K562 (cell line): ENCODE results near the gene RHOF. TPM values are rescaled to one million over a fixed set of nuclear protein-coding genes. Genes with fewer than 3 reads are reported as not detected.

Experiments
- FOSL1 ChIP-seq: fragments of 200-800 bp; sonication (Bioruptor generic); conservative IDR thresholded peaks from 2 replicates; pipeline ENCODE4 v1.6.1; 2016; ENCODE audit warnings: missing genetic modification characterization, missing compliant biosample characterization
- FOXA3 ChIP-seq, 2 experiments: fragments of 450-650 bp in 1 of 2; sonication (generic) in 1 of 2; formaldehyde crosslinking; IDR thresholded peaks in 1 of 2; conservative IDR thresholded peaks in 1 of 2; 2 replicates each; pipeline versions ENCODE4 v1.4.0 to v1.8.0; 2020 to 2022; ENCODE audit warnings: mild to moderate bottlenecking in 2 of 2, missing genetic modification reagents in 1 of 2
- FOXM1 ChIP-seq, 2 experiments: fragments of 450-650 bp in 1 of 2; sonication (generic) in 1 of 2; formaldehyde crosslinking in 1 of 2; IDR thresholded peaks; 2 replicates each; pipeline versions ENCODE4 v1.6.1 to v1.9.0; 2017 to 2022; ENCODE audit warnings: low read depth in 2 of 2, mild to moderate bottlenecking in 2 of 2, missing genetic modification reagents in 1 of 2, moderate library complexity in 1 of 2
- HDAC2 ChIP-seq: fragments of 450-650 bp; IDR thresholded peaks from 2 replicates; pipeline ENCODE4 v1.6.1; 2016; ENCODE audit warnings: mild to moderate bottlenecking
- HNRNPLL ChIP-seq: fragments of 200-400 bp; formaldehyde crosslinking; IDR thresholded peaks from 2 replicates; pipeline ENCODE4 v1.6.1; 2017; ENCODE audit warnings: low read length, low read depth, mild to moderate bottlenecking; ENCODE audit not compliant: poor library complexity, severe bottlenecking
- ID3 ChIP-seq, 2 experiments: fragments of 250-450 bp in 1 of 2; fragments of 450-650 bp in 1 of 2; sonication (Bioruptor Pico) in 1 of 2; IDR thresholded peaks; 2 replicates each; pipeline versions ENCODE4 v1.6.1 to v1.8.0; 2016 to 2021; ENCODE audit warnings: mild to moderate bottlenecking in 2 of 2, moderate library complexity in 2 of 2, missing compliant biosample characterization in 1 of 2, missing genetic modification characterization in 1 of 2
- JUN ChIP-seq, 2 experiments: sonication (generic) in 1 of 2; formaldehyde crosslinking in 1 of 2; IDR thresholded peaks; 2 replicates each; pipeline versions ENCODE4 v1.6.1 to v1.8.0; 2012 to 2022; ENCODE audit warnings: borderline replicate concordance in 2 of 2, mild to moderate bottlenecking in 2 of 2, improper control_type of control experiment in 1 of 2, low read depth in 1 of 2, low read length in 1 of 2, missing genetic modification reagents in 1 of 2
- LEF1 ChIP-seq: fragments of 450-650 bp; IDR thresholded peaks from 2 replicates; pipeline ENCODE4 v1.6.1; 2016; ENCODE audit warnings: mild to moderate bottlenecking
- MTA2 ChIP-seq: fragments of 450-650 bp; IDR thresholded peaks from 2 replicates; pipeline ENCODE4 v1.6.1; 2016; ENCODE audit warnings: low read depth
- MTA3 ChIP-seq: fragments of 450-650 bp; formaldehyde crosslinking; IDR thresholded peaks from 2 replicates; pipeline ENCODE4 v1.6.1; 2017; ENCODE audit warnings: mild to moderate bottlenecking, borderline replicate concordance
- NR4A1 ChIP-seq, 2 experiments: fragments of 250-450 bp in 1 of 2; fragments of 450-650 bp in 1 of 2; sonication (Bioruptor Pico) in 1 of 2; IDR thresholded peaks; 2 replicates each; pipeline versions ENCODE4 v1.4.0 to v1.6.1; 2016 to 2020; ENCODE audit warnings: mild to moderate bottlenecking in 2 of 2, missing compliant biosample characterization in 1 of 2, missing genetic modification characterization in 1 of 2, moderate library complexity in 1 of 2
- SMAD4 ChIP-seq: fragments of 250-450 bp; sonication (Bioruptor Pico); conservative IDR thresholded peaks from 2 replicates; pipeline ENCODE4 v1.8.0; 2021; ENCODE audit warnings: inconsistent platforms, mild to moderate bottlenecking, moderate library complexity
- ZFP91 ChIP-seq: sonication (generic); formaldehyde crosslinking; IDR thresholded peaks from 2 replicates; pipeline ENCODE4 v1.8.0; 2022; ENCODE audit warnings: mild to moderate bottlenecking, missing genetic modification reagents
- ZSCAN29 ChIP-seq: fragments of 450-650 bp; IDR thresholded peaks from 2 replicates; pipeline ENCODE4 v1.6.1; 2017
- polyA plus RNA-seq, 8 experiments: library from polyadenylated mRNA; depleted of rRNA in 4 of 8; stranded (reverse) in 5 of 8; unstranded in 3 of 8; fragments of >200 nt; fragmentation: Nextera tagmentation in 2 of 8; fragmentation: Illumina TruSeq in 1 of 8; extraction: Ambion mirVana in 2 of 8; extraction: Trizol in 1 of 8; gene quantifications; 2 replicates each; pipeline versions ENCODE4 v1.2.1 to v1.2.3, GENCODE V29; 2011 to 2014; ENCODE audit warnings: inconsistent platforms in 1 of 8, missing spikeins in 1 of 8
- total RNA-seq, 7 experiments: library from RNA; depleted of rRNA in 6 of 7; stranded (reverse); fragments of >200 nt in 6 of 7; fragmentation: Illumina TruSeq in 2 of 7; extraction: Trizol in 2 of 7; gene quantifications; 2 replicates each; pipeline versions ENCODE4 v1.2.1 to v1.2.3, GENCODE V29; 2011 to 2021; ENCODE audit warnings: low replicate concordance in 1 of 7
- TF ChIP-seq, protein P1 (sequence below): fragments of 250-450 bp; sonication (Bioruptor Pico); IDR thresholded peaks from 2 replicates; pipeline ENCODE4 v1.8.0; 2022; ENCODE audit warnings: inconsistent platforms
- TF ChIP-seq, protein P2 (sequence below), 2 experiments: fragments of 450-650 bp; IDR thresholded peaks; 2 replicates each; pipeline ENCODE4 v1.6.1; 2016
- TF ChIP-seq, protein P3 (sequence below): sonication (generic); formaldehyde crosslinking; IDR thresholded peaks from 2 replicates; pipeline ENCODE4 v1.8.0; 2022; ENCODE audit warnings: mild to moderate bottlenecking, missing genetic modification reagents

Gene RHOF
- total and polyA plus RNA-seq, 9 of the 15 experiments (the other 6 are each of a cell fraction or from before 2014, with no cell fraction given), result 0.13 to 10.1 (median 4.0) TPM

DNA sequence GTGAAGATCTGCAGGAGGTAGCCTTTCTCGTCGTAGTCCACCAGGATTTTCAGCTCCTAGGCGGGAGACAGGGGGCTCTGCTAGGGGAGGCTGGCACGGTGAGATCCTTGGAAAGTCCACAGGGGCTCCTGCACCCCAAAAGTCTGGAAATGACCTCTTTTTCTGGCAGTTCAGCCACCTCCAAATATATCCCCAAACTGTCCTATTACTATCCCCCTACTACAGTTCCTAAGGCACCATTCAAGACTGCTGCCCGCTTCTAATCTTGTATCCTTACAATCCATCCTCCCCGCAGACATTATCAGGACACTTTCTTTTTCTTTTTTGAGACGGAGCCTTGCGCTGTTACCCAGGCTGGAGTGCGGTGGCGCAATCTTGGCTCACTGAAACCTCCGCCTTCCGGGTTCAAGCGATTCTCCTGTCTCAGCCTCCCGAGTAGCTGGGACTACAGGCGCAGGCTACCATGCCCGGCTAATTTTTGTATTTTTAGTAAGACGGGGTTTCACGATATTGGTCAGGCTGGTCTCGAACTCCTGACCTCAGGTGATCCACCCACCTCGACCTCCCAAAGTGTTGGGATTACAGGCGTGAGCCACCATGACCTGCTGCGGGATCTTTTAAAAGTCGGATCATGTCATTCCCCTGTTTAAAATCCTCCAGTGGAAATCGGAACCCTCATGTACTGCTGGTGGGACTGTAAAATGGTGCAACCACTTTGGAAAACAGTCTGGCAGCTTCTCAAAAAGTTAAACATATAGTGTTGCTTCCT lies 46.7 kb upstream of the RHOF start (continued):
- no peak for TF ChIP-seq ZFP91 (CRISPR knock-in tag)
- TF ChIP-seq, protein P1, sequence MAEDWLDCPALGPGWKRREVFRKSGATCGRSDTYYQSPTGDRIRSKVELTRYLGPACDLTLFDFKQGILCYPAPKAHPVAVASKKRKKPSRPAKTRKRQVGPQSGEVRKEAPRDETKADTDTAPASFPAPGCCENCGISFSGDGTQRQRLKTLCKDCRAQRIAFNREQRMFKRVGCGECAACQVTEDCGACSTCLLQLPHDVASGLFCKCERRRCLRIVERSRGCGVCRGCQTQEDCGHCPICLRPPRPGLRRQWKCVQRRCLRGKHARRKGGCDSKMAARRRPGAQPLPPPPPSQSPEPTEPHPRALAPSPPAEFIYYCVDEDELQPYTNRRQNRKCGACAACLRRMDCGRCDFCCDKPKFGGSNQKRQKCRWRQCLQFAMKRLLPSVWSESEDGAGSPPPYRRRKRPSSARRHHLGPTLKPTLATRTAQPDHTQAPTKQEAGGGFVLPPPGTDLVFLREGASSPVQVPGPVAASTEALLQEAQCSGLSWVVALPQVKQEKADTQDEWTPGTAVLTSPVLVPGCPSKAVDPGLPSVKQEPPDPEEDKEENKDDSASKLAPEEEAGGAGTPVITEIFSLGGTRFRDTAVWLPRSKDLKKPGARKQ (CRISPR knock-in tag), result 0 out of 2 replicates have a peak, but pooled peaks have one; percentile 57
- 0 out of 2 replicates have a peak, but pooled peaks have one; percentile 17 for TF ChIP-seq FOSL1 (tag)
- TF ChIP-seq ZSCAN29, result no peak
- TF ChIP-seq, protein P2, sequence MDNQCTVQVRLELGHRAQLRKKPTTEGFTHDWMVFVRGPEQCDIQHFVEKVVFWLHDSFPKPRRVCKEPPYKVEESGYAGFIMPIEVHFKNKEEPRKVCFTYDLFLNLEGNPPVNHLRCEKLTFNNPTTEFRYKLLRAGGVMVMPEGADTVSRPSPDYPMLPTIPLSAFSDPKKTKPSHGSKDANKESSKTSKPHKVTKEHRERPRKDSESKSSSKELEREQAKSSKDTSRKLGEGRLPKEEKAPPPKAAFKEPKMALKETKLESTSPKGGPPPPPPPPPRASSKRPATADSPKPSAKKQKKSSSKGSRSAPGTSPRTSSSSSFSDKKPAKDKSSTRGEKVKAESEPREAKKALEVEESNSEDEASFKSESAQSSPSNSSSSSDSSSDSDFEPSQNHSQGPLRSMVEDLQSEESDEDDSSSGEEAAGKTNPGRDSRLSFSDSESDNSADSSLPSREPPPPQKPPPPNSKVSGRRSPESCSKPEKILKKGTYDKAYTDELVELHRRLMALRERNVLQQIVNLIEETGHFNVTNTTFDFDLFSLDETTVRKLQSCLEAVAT (IDR thresholded peaks at IDR 0.05), result 0 out of 4 replicates have a peak, but pooled peaks of 1 of the 2 experiments have one; percentile 12
- 0 out of 2 replicates have a peak, but pooled peaks have one; percentile 6 for TF ChIP-seq SMAD4 (CRISPR knock-in tag)
- TF ChIP-seq FOXA3 (CRISPR knock-in tag; conservative IDR thresholded peaks at IDR 0.05 in 1 of 2, IDR thresholded peaks at IDR 0.05 in 1 of 2), result 0 out of 4 replicates have a peak, but pooled peaks of 1 of the 2 experiments have one; percentile 76
- no peak for TF ChIP-seq JUN (IDR thresholded peaks at IDR 0.05; ENCODE audit: borderline replicate concordance, low read depth, low read length)
- peak; percentile 78; the same call in 1 of the 2 replicates for TF ChIP-seq JUN (CRISPR knock-in tag; IDR thresholded peaks at IDR 0.05; ENCODE audit: borderline replicate concordance)
- no peak for TF ChIP-seq HNRNPLL
- TF ChIP-seq FOXM1 (IDR thresholded peaks at IDR 0.05; ENCODE audit: low read depth), result 0 out of 2 replicates have a peak, but pooled peaks have one; percentile 6
- no peak for TF ChIP-seq FOXM1 (CRISPR knock-in tag; IDR thresholded peaks at IDR 0.05; ENCODE audit: low read depth)
- 0 out of 2 replicates have a peak, but pooled peaks have one; percentile 5 for TF ChIP-seq HDAC2
- TF ChIP-seq, protein P3, sequence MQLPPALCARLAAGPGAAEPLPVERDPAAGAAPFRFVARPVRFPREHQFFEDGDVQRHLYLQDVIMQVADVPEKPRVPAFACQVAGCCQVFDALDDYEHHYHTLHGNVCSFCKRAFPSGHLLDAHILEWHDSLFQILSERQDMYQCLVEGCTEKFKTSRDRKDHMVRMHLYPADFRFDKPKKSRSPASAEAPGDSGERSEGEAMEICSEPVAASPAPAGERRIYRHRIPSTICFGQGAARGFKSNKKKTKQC, result no peak
- no peak for TF ChIP-seq MTA2
- TF ChIP-seq LEF1, result 0 out of 2 replicates have a peak, but pooled peaks have one; percentile 24
- no peak for TF ChIP-seq ID3 (CRISPR knock-in tag; IDR thresholded peaks at IDR 0.05)
- TF ChIP-seq ID3 (tag; IDR thresholded peaks at IDR 0.05), result 0 out of 2 replicates have a peak, but pooled peaks have one; percentile 28
- TF ChIP-seq NR4A1 (CRISPR knock-in tag; IDR thresholded peaks at IDR 0.05), result no peak
- no peak for TF ChIP-seq NR4A1 (tag; IDR thresholded peaks at IDR 0.05)
- peak; percentile 19; the same call in 1 of the 2 replicates for TF ChIP-seq MTA3
